Left lobe of liver (tissue), 2 donors: ENCODE measurements around the gene POTEI. TPM values are rescaled to one million over a fixed set of nuclear protein-coding genes. Genes with fewer than 3 reads are reported as not detected.
A peak's percentile ranks its signal among the peaks of the same experiment; 100 is the strongest.
"Not testable (repeated sequence)": the region's sequence is repeated elsewhere in the genome, so short reads cannot be mapped to it uniquely, and the experiment has no call there.

Source experiments
- ATAC-seq: fragments of 200-7000 bp; cut with Tn5 transposase; one replicate; pipeline ENCODE4 v1.9.1; 2020; ENCODE audit warnings: mild to moderate bottlenecking, moderate library complexity
- DNase-seq: peaks from one replicate; pipeline ENCODE4 v3.0.0-alpha.2; 2020; ENCODE audit warnings: low spot score
- total RNA-seq: library from RNA; stranded (reverse); gene quantifications from one replicate; pipeline ENCODE4 v1.2.1, GENCODE V29; 2021
- donor health status: DM: no; HTN: no; CAD: no; lungs with moderate emphysema.
- donor health status: DM: no; HTN: yes; CAD: no.

POTEI gene
- total RNA-seq: not detected

- not testable (repeated sequence) for ATAC-seq, DNase-seq
Observed at GRCh38 chr2:130509228-130509627, at the start of gene POTEI. TSS of gene POTEI (minus strand) at chr2:130509328. CDS start at chr2:130509235, 93 bp downstream.

- not testable (repeated sequence) for ATAC-seq, DNase-seq
Observed at GRCh38 chr2:130556441-130556840, 47.3 kb upstream of the POTEI start.

GRCh38 chr2:130554178-130554577, 45.0 kb upstream of the POTEI start:
- not testable (repeated sequence) for DNase-seq, ATAC-seq

- not testable (repeated sequence) for ATAC-seq, DNase-seq
Observed at GRCh38 chr2:130549475-130549874, 40.3 kb upstream of the POTEI start.

GRCh38 chr2:130548418-130548817, 39.3 kb upstream of the POTEI start:
- DNase-seq, ATAC-seq: not testable (repeated sequence)

GRCh38 chr2:130544978-130545377, 35.9 kb upstream of the POTEI start:
- ATAC-seq, DNase-seq: not testable (repeated sequence)

GRCh38 chr2:130543785-130544528, 34.8 kb upstream of the POTEI start:
- not testable (repeated sequence) for DNase-seq
- ATAC-seq: peak; percentile 23

- not testable (repeated sequence) for ATAC-seq, DNase-seq
Observed at GRCh38 chr2:130542789-130543188, 33.7 kb upstream of the POTEI start.

GRCh38 chr2:130538271-130538670, 29.1 kb upstream of the POTEI start:
- DNase-seq, ATAC-seq: not testable (repeated sequence)

- not testable (repeated sequence) for ATAC-seq, DNase-seq
Observed at GRCh38 chr2:130536654-130537053, 27.5 kb upstream of the POTEI start.

- not testable (repeated sequence) for ATAC-seq, DNase-seq
Observed at GRCh38 chr2:130531672-130532071, 22.5 kb upstream of the POTEI start.

GRCh38 chr2:130531225-130531624, 22.1 kb upstream of the POTEI start:
- not testable (repeated sequence) for DNase-seq, ATAC-seq

- not testable (repeated sequence) for ATAC-seq, DNase-seq
Observed at GRCh38 chr2:130530212-130530611, 21.1 kb upstream of the POTEI start.

- ATAC-seq, DNase-seq: not testable (repeated sequence)
Observed at GRCh38 chr2:130529545-130529944, 20.4 kb upstream of the POTEI start.

GRCh38 chr2:130527365-130527967, 18.3 kb upstream of the POTEI start:
- not testable (repeated sequence) for DNase-seq, ATAC-seq

GRCh38 chr2:130522390-130522789, 13.3 kb upstream of the POTEI start:
- DNase-seq, ATAC-seq: not testable (repeated sequence)

GRCh38 chr2:130520992-130521391, 11.9 kb upstream of the POTEI start, which contains the start of gene CFC1B:
TSS of gene CFC1B (plus strand) at chr2:130521222. CDS start at chr2:130521485, 263 bp downstream.
- ATAC-seq, DNase-seq: not testable (repeated sequence)

GRCh38 chr2:130518516-130519106, 9.5 kb upstream of the POTEI start:
- not testable (repeated sequence) for ATAC-seq, DNase-seq

GRCh38 chr2:130511747-130512451, 2.8 kb upstream of the POTEI start:
- not testable (repeated sequence) for DNase-seq, ATAC-seq
